HG03439 (cell line): Measurements from ENCODE around the gene MAB21L4.

Experiments
- ATAC-seq: cut with Tn5 transposase; IDR thresholded peaks from one replicate; pipeline ENCODE4 v1.9.1; 2021; ENCODE audit warnings: mild to moderate bottlenecking, moderate library complexity; ENCODE audit not compliant: unreplicated experiment

The MAB21L4 gene

GRCh38 chr2:240869109-240869955 is 26.6 kb downstream of the MAB21L4 start:
- no peak for ATAC-seq

GRCh38 chr2:240868286-240869108 is 27.5 kb downstream of the MAB21L4 start, which contains the start of gene AGXT:
TSS of gene AGXT (plus strand) at chr2:240868824. CDS start at chr2:240868866, 42 bp downstream.
- no peak for ATAC-seq

- ATAC-seq = no peak
Observed at GRCh38 chr2:240865391-240865790, 30.6 kb downstream of the MAB21L4 start.

- ATAC-seq = no peak
Observed at GRCh38 chr2:240864475-240864874, 31.5 kb downstream of the MAB21L4 start.

- ATAC-seq = no peak
Observed at GRCh38 chr2:240861547-240861946, 34.4 kb downstream of the MAB21L4 start.

GRCh38 chr2:240858871-240859270 is 37.1 kb downstream of the MAB21L4 start:
- no peak for ATAC-seq

GRCh38 chr2:240858321-240858720 is 37.6 kb downstream of the MAB21L4 start:
- no peak for ATAC-seq

- ATAC-seq = no peak
Observed at GRCh38 chr2:240857039-240858008, 38.6 kb downstream of the MAB21L4 start.

- no peak for ATAC-seq
Observed at GRCh38 chr2:240856151-240856980, 39.6 kb downstream of the MAB21L4 start.

- ATAC-seq = no peak
Observed at GRCh38 chr2:240855670-240856069, 40.3 kb downstream of the MAB21L4 start.

GRCh38 chr2:240852671-240853314 is 43.2 kb downstream of the MAB21L4 start:
- ATAC-seq = no peak

GRCh38 chr2:240851078-240851991 is 44.6 kb downstream of the MAB21L4 start:
- ATAC-seq = no peak

- no peak for ATAC-seq
Observed at GRCh38 chr2:240850756-240851077, 45.2 kb downstream of the MAB21L4 start.

GRCh38 chr2:240850026-240850425 is 45.9 kb downstream of the MAB21L4 start:
- ATAC-seq = no peak

GRCh38 chr2:240848900-240849680 is 46.9 kb downstream of the MAB21L4 start:
- no peak for ATAC-seq

GRCh38 chr2:240847817-240848216 is 48.1 kb downstream of the MAB21L4 start:
- ATAC-seq = no peak

GRCh38 chr2:240846873-240847595 is 48.9 kb downstream of the MAB21L4 start:
- no peak for ATAC-seq
